Thyroid gland (tissue), 4 donors: ENCODE data around the gene CELF4.

ENCODE experiments used
- CTCF ChIP-seq, 6 experiments: fragments of 200-600 bp in 3 of 6; fragments of 450-650 bp in 3 of 6; sonication (generic) in 3 of 6; IDR thresholded peaks; one replicate each; pipeline ENCODE4 v1.5.1; 2016 to 2019; ENCODE audit warnings: antibody characterized with exemption in 6 of 6, mild to moderate bottlenecking in 2 of 6, inconsistent platforms in 1 of 6, moderate library complexity in 1 of 6
- POLR2A ChIP-seq, 2 donors: fragments of 450-650 bp; IDR thresholded peaks; one replicate each; pipeline ENCODE4 v1.6.1; 2017; ENCODE audit warnings: antibody characterized with exemption in 2 of 2, mild to moderate bottlenecking in 2 of 2, moderate library complexity in 1 of 2

GRCh38 chr18:37565101-37565976, at the start of gene CELF4:
- TF ChIP-seq POLR2A (IDR thresholded peaks at IDR 0.05) (no peak), CTCF (IDR thresholded peaks at IDR 0.05) (peak in 1 of 6 experiments; percentile 19)
